Liver (tissue), 9 donors: ENCODE data around the gene ALB. TPM values are rescaled to one million over a fixed set of nuclear protein-coding genes. Genes with fewer than 3 reads are reported as not detected.

Experiments used
- DNase-seq: peaks from one replicate; pipeline ENCODE4 v3.0.0-alpha.2; 2017; ENCODE audit warnings: low spot score
- H3K27ac ChIP-seq, 2 donors: one replicate each; pipeline ENCODE4 v1.7.0; 2013; ENCODE audit warnings: inconsistent platforms in 2 of 2, low read length in 2 of 2, control low read depth in 1 of 2, low read depth in 1 of 2, mild to moderate bottlenecking in 1 of 2
- H3K27me3 ChIP-seq, 4 donors: one replicate each; pipeline versions ENCODE4 v1.6.1 to v1.7.0; 2013; ENCODE audit warnings: low read length in 3 of 4, inconsistent platforms in 1 of 4, mild to moderate bottlenecking in 1 of 4, moderate library complexity in 1 of 4; ENCODE audit not compliant: control insufficient read depth in 4 of 4, insufficient read depth in 4 of 4
- H3K36me3 ChIP-seq, 4 donors: one replicate each; pipeline versions ENCODE4 v1.6.1 to v1.7.0; 2013; ENCODE audit warnings: low read length in 3 of 4, mild to moderate bottlenecking in 3 of 4, low read depth in 1 of 4, moderate library complexity in 1 of 4; ENCODE audit not compliant: control insufficient read depth in 4 of 4, insufficient read depth in 3 of 4
- H3K4me1 ChIP-seq, 4 donors: one replicate each; pipeline versions ENCODE4 v1.6.1 to v1.7.0; 2013; ENCODE audit warnings: low read length in 3 of 4, mild to moderate bottlenecking in 3 of 4, moderate library complexity in 1 of 4; ENCODE audit not compliant: control insufficient read depth in 4 of 4, insufficient read depth in 4 of 4
- H3K4me3 ChIP-seq, 3 donors: one replicate each; pipeline versions ENCODE4 v1.6.1 to v1.7.0; 2013; ENCODE audit warnings: low read length in 3 of 3, control low read depth in 1 of 3, low read depth in 1 of 3, mild to moderate bottlenecking in 1 of 3
- H3K9ac ChIP-seq, 2 donors: one replicate each; pipeline ENCODE4 v1.7.0; 2013; ENCODE audit warnings: low read length in 2 of 2, mild to moderate bottlenecking in 2 of 2, moderate library complexity in 2 of 2, control low read depth in 1 of 2, low read depth in 1 of 2
- H3K9me3 ChIP-seq, 4 donors: one replicate each; pipeline versions ENCODE4 v1.6.1 to v1.7.0; 2013; ENCODE audit warnings: low read length in 3 of 4; ENCODE audit not compliant: control insufficient read depth in 4 of 4
- CTCF ChIP-seq: fragments of 150-350 bp; IDR thresholded peaks from 2 replicates; pipeline ENCODE4 v1.5.1; 2017; ENCODE audit warnings: improper control_type of control experiment, low read depth, low read length; ENCODE audit not compliant: missing input control
- FOXA1 ChIP-seq: IDR thresholded peaks from 2 replicates; pipeline ENCODE4 v1.6.1; 2016; ENCODE audit warnings: antibody characterized with exemption
- HNF4A ChIP-seq, 2 donors: conservative IDR thresholded peaks; 2 replicates each; pipeline ENCODE4 v1.6.1; 2016; ENCODE audit warnings: antibody characterized with exemption in 2 of 2, mild to moderate bottlenecking in 2 of 2
- HNF4G ChIP-seq: IDR thresholded peaks from 2 replicates; pipeline ENCODE4 v1.6.1; 2016; ENCODE audit warnings: antibody characterized with exemption
- JUND ChIP-seq, 2 donors: IDR thresholded peaks; 2 replicates each; pipeline ENCODE4 v1.6.1; 2016; ENCODE audit warnings: antibody characterized with exemption in 2 of 2
- NR2F2 ChIP-seq: IDR thresholded peaks from 2 replicates; pipeline ENCODE4 v1.6.1; 2016; ENCODE audit warnings: antibody characterized with exemption
- RAD21 ChIP-seq, 2 donors: IDR thresholded peaks; 2 replicates each; pipeline ENCODE4 v1.6.1; 2016; ENCODE audit warnings: antibody characterized with exemption in 2 of 2, mild to moderate bottlenecking in 2 of 2
- REST ChIP-seq: IDR thresholded peaks from 2 replicates; pipeline ENCODE4 v1.6.1; 2016; ENCODE audit warnings: antibody characterized with exemption, mild to moderate bottlenecking
- RXRA ChIP-seq, 2 donors: IDR thresholded peaks; 2 replicates each; pipeline ENCODE4 v1.6.1; 2017 to 2018; ENCODE audit warnings: antibody characterized with exemption in 2 of 2, mild to moderate bottlenecking in 1 of 2
- SP1 ChIP-seq: IDR thresholded peaks from 2 replicates; pipeline ENCODE4 v1.6.1; 2018; ENCODE audit warnings: antibody characterized with exemption, mild to moderate bottlenecking
- TAF1 ChIP-seq: conservative IDR thresholded peaks from 2 replicates; pipeline ENCODE4 v1.6.1; 2016; ENCODE audit warnings: antibody characterized with exemption, mild to moderate bottlenecking
- YY1 ChIP-seq: IDR thresholded peaks from 2 replicates; pipeline ENCODE4 v1.6.1; 2016; ENCODE audit warnings: antibody characterized with exemption, mild to moderate bottlenecking
- WGBS: extraction: QIAGEN DNeasy Blood & Tissue Kit; methylation state at CpG from one replicate; pipeline ENCODE4 v1.1.7; 2013; 5-methylcytosine and 5-hydroxymethylcytosine counted together
- polyA plus RNA-seq, 2 donors: library from polyadenylated mRNA; stranded (reverse) in 1 of 2; unstranded in 1 of 2; fragments of 200-250 nt in 1 of 2; fragments of >200 nt in 1 of 2; fragmentation: Nextera tagmentation in 1 of 2; extraction: Ambion mirVana in 1 of 2; gene quantifications; one replicate each; pipeline versions ENCODE4 v1.2.1 to v1.2.3, GENCODE V29; 2013 to 2015
- total RNA-seq, 2 donors: library from RNA; depleted of rRNA; stranded (reverse); fragments of >200 nt; gene quantifications; one replicate each; pipeline ENCODE4 v1.2.3, GENCODE V29; 2014
- TF ChIP-seq, protein P1 (sequence below): IDR thresholded peaks from 2 replicates; pipeline ENCODE4 v1.6.1; 2016; ENCODE audit warnings: antibody characterized with exemption
- donor health status: healthy.
- donor health status: healthy.
- donor health status: healthy.
- donor health status: healthy.
- donor health status: healthy.

Gene ALB
- total and polyA plus RNA-seq, 4 donors = 33,161 to 59,987 (median 35,513) TPM

GRCh38 chr4:73422458-73422752, 18.3 kb downstream of the ALB start:
- Histone ChIP-seq H3K27ac (no peak overlapping the region), H3K36me3 (peaks cover 4 to 41% (median 30%) of the 10 kb centered on the region in 4 donors), H3K27me3 (no peaks in the 10 kb centered on the region), H3K4me1 (no peaks in the 10 kb centered on the region), H3K9ac (no peak overlapping the region), H3K9me3 (no peaks in the 10 kb centered on the region), H3K4me3 (no peak overlapping the region)
- 39% methylated on average over 4 of the region's 4 CpGs for WGBS
- TF ChIP-seq HNF4A (conservative IDR thresholded peaks at IDR 0.05) (no peak), TAF1 (no peak), HNF4G (no peak), JUND (IDR thresholded peaks at IDR 0.05) (peak in 1 of 2 donors; percentile 42), CTCF (no peak), RAD21 (IDR thresholded peaks at IDR 0.05) (no peak), FOXA1 (no peak), REST (no peak), RXRA (IDR thresholded peaks at IDR 0.05) (no peak)
- no peak for DNase-seq

DNA sequence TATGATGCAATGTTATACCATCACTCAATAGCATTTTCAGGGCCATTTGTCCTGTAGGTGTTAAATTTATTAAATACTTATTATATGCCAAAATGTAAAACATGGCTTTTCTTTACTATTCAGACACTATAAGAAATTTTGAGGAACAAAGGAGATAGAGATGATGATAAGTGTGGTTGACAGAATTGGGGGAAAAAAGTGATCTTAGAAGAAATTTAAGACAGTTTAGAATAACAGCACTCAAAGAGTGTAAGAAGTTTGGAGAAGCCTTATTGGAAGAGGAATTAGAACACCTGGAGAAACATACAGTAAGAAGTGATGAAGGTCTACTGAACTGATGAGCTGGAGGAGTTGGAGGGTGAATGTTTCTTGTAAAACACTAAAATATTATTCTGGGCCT, 19.1 kb downstream of the ALB start:
- Histone ChIP-seq H3K4me1 (no peaks in the 10 kb centered on the region), H3K4me3 (no peak overlapping the region), H3K36me3 (peaks cover 2 to 34% (median 26%) of the 10 kb centered on the region in 4 donors), H3K9ac (no peak overlapping the region), H3K27ac (no peak overlapping the region), H3K27me3 (no peaks in the 10 kb centered on the region), H3K9me3 (no peaks in the 10 kb centered on the region)
- TF ChIP-seq RAD21 (IDR thresholded peaks at IDR 0.05) (no peak), JUND (IDR thresholded peaks at IDR 0.05) (peak in 1 of 2 donors; percentile 86)
- no peak for DNase-seq

DNA sequence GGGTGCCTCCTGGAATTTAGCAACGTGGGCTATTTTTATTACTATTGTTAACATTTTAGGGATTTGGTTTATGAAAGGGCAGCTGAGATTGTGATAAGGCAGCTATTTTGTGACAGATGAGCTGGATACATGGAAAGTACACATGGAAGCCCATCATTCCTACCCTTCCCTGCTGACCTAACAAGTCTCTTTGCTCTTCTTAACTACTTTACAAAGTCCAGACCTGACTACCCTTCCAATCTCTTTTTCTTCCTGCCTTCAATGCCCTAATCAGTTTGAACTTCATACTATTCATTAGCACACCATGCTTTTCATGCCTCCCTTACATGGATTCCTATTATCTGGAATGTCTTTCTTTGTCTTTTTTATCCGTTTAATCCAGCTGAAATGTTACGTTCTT, 22.6 kb downstream of the ALB start:
- H3K27me3 ChIP-seq = no peaks in the 10 kb centered on the region
- WGBS = 84% methylated on average over 3 of the region's 3 CpGs
- no peak for TF ChIP-seq TAF1
- TF ChIP-seq RXRA (IDR thresholded peaks at IDR 0.05) = no peak
- no peak for TF ChIP-seq RAD21 (IDR thresholded peaks at IDR 0.05)
- TF ChIP-seq, protein P1, sequence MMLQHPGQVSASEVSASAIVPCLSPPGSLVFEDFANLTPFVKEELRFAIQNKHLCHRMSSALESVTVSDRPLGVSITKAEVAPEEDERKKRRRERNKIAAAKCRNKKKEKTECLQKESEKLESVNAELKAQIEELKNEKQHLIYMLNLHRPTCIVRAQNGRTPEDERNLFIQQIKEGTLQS = no peak
- no peak for TF ChIP-seq YY1
- no peak for TF ChIP-seq REST
- TF ChIP-seq NR2F2 = no peak
- TF ChIP-seq SP1 = no peak
- no peak for TF ChIP-seq FOXA1

More for the DNA sequence above, 22.6 kb downstream of the ALB start:
- Histone ChIP-seq H3K9me3 (no peaks in the 10 kb centered on the region), H3K4me3 (no peak overlapping the region), H3K27ac (no peak overlapping the region), H3K4me1 (peaks cover 3 to 12% (median 8%) of the 10 kb centered on the region in 4 donors), H3K36me3 (peaks cover 0 to under 1% (median 0%) of the 10 kb centered on the region in 4 donors), H3K9ac (no peak overlapping the region)
- DNase-seq = no peak
